ENCODE results near the gene MAP2K6.

Gene MAP2K6

DNA sequence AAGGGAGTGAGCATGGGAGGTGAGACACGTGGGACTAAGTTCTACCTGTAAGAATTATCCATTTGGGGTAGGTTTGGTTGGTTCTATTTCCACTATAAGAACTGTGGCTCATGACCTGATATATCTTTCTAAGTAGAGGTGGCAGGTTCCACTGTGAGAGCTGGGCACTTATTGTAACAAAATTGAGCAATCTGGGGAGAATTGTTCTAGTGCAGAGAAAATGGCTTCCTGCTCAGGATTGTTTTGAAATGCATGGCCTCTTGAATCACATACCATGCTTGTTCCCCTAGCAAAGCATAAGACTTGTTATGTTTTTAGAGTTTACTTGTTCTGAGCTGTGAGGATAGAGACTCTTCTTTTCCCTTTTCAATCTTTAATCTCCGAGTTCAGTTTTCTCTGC lies 125.9 kb downstream of the MAP2K6 start:
- Histone ChIP-seq H3K27me3 (replicated peaks; ENCODE audit: control insufficient read depth, insufficient read depth, low read length) (no peaks in the 10 kb centered on the region), H3K9ac (ENCODE audit: low read length) (no peak overlapping the region), H3K4me3 (ENCODE audit: low read length) (no peak overlapping the region), H3K36me3 (ENCODE audit: control insufficient read depth, insufficient read depth, low read length, severe bottlenecking) (peaks cover 7% of the 10 kb centered on the region), H3K9me3 (ENCODE audit: control insufficient read depth, low read length) (no peaks in the 10 kb centered on the region), H3K4me1 (ENCODE audit: control insufficient read depth, insufficient read depth, low read length) (no peaks in the 10 kb centered on the region)
- peak; percentile 43 for DNase-seq (ENCODE audit: low read depth)

GRCh38 chr17:69547230-69547629 lies 132.7 kb downstream of the MAP2K6 start:
- Histone ChIP-seq H3K36me3 (ENCODE audit: control insufficient read depth, insufficient read depth, low read length, severe bottlenecking) (no peaks in the 10 kb centered on the region), H3K9me3 (ENCODE audit: control insufficient read depth, low read length) (no peaks in the 10 kb centered on the region), H3K9ac (ENCODE audit: low read length) (no peak overlapping the region), H3K4me3 (ENCODE audit: low read length) (no peak overlapping the region), H3K4me1 (ENCODE audit: control insufficient read depth, insufficient read depth, low read length) (peaks cover 13% of the 10 kb centered on the region), H3K27me3 (replicated peaks; ENCODE audit: control insufficient read depth, insufficient read depth, low read length) (no peaks in the 10 kb centered on the region)
- no peak for DNase-seq (ENCODE audit: low read depth)

DNA sequence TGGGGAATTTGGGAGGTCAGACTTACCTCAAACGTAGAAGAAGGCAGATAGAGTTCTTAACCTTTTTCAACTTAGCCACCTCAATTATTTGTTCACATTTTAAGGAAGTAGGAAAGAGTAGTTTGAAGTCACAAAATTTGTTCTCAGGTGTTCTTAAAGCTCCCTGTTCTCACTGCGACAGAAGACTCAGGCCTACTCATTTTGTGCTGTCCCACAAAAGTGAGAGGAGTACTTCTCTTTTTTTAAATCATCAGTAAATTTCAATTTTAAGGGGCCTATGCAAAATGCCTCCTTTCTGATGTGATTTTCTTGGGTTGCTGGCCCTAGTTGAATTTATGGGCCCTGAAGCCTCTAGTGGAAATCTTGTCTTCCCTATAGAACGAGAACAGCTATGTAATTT lies 133.4 kb downstream of the MAP2K6 start:
- Histone ChIP-seq H3K4me1 (ENCODE audit: control insufficient read depth, insufficient read depth, low read length) (peaks cover 13% of the 10 kb centered on the region), H3K9me3 (ENCODE audit: control insufficient read depth, low read length) (no peaks in the 10 kb centered on the region), H3K9ac (ENCODE audit: low read length) (no peak overlapping the region), H3K27me3 (replicated peaks; ENCODE audit: control insufficient read depth, insufficient read depth, low read length) (no peaks in the 10 kb centered on the region), H3K4me3 (ENCODE audit: low read length) (no peak overlapping the region), H3K36me3 (ENCODE audit: control insufficient read depth, insufficient read depth, low read length, severe bottlenecking) (no peaks in the 10 kb centered on the region)
- no peak for DNase-seq (ENCODE audit: low read depth)

DNA sequence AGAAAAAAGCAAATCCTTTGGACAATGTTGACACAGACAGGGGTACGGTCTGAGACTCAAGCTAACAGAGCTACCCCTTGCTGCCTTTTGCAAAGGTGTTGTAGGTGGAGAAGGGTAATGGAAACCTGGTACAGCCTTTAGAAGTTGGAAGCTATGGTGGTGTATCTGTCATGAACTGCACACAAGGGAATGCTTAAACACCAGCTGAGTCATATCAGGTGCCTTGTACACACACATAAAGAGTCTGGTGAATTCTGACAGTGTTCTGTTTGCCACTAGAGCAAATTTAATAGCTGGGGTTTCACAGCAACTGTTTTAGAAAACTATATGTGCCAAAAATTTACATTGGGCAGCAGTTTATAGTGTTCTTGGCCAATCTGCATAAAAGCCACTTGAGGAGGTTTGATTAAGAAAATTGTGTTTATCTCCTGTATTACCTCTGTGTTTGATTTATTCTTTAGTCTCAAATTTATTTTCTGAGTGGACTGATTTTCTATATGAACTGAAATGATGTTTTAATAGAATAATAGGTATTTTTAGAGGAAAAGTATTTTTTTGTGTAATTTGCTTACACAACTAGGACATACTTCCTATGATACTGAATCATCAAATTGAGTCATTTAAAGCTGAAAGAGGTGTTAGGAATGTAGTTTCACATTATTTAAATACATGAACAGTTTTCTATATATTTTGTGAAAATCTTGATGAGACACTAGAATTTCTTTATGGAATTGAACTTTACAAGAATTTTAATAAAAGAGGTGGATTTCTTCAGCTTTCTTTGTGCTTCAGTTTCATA lies 136.9 kb downstream of the MAP2K6 start:
- Histone ChIP-seq H3K4me1 (ENCODE audit: control insufficient read depth, insufficient read depth, low read length) (peaks cover 13% of the 10 kb centered on the region), H3K4me3 (ENCODE audit: low read length) (no peak overlapping the region), H3K27me3 (replicated peaks; ENCODE audit: control insufficient read depth, insufficient read depth, low read length) (no peaks in the 10 kb centered on the region), H3K36me3 (ENCODE audit: control insufficient read depth, insufficient read depth, low read length, severe bottlenecking) (no peaks in the 10 kb centered on the region), H3K9ac (ENCODE audit: low read length) (no peak overlapping the region), H3K9me3 (ENCODE audit: control insufficient read depth, low read length) (peaks cover 6% of the 10 kb centered on the region)
- DNase-seq (ENCODE audit: low read depth): no peak

GRCh38 chr17:69552986-69553667 lies 138.6 kb downstream of the MAP2K6 start:
- Histone ChIP-seq H3K36me3 (ENCODE audit: control insufficient read depth, insufficient read depth, low read length, severe bottlenecking) (no peaks in the 10 kb centered on the region), H3K4me3 (ENCODE audit: low read length) (no peak overlapping the region), H3K9ac (ENCODE audit: low read length) (no peak overlapping the region), H3K9me3 (ENCODE audit: control insufficient read depth, low read length) (peaks cover 6% of the 10 kb centered on the region), H3K4me1 (ENCODE audit: control insufficient read depth, insufficient read depth, low read length) (peaks cover 13% of the 10 kb centered on the region), H3K27me3 (replicated peaks; ENCODE audit: control insufficient read depth, insufficient read depth, low read length) (no peaks in the 10 kb centered on the region)
- no peak for DNase-seq (ENCODE audit: low read depth)

DNA sequence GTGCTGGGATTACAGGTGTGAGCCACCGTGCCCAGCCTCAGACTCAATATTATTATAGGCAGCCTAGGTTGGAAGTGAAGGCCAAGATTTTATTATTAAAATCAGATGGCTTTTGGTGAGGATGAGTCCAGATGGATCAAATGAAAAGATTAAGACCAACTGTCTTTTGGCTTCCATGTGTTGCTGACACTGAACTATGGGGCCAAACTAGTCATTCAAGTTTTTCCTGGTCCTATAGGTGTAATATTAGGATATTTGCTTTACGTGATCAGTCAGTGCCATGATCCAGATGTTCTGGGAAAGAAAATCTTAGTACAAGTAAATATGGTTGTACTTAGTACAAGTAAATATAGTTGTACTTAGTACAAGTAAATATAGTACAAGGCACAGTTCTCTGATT lies 140.6 kb downstream of the MAP2K6 start:
- no peak for DNase-seq (ENCODE audit: low read depth)
- Histone ChIP-seq H3K9ac (ENCODE audit: low read length) (no peak overlapping the region), H3K27me3 (replicated peaks; ENCODE audit: control insufficient read depth, insufficient read depth, low read length) (no peaks in the 10 kb centered on the region)

GRCh38 chr17:69557339-69557738 lies 142.8 kb downstream of the MAP2K6 start:
- Histone ChIP-seq H3K27me3 (replicated peaks; ENCODE audit: control insufficient read depth, insufficient read depth, low read length) (no peaks in the 10 kb centered on the region), H3K9ac (ENCODE audit: low read length) (no peak overlapping the region), H3K4me3 (ENCODE audit: low read length) (no peak overlapping the region), H3K36me3 (ENCODE audit: control insufficient read depth, insufficient read depth, low read length, severe bottlenecking) (no peaks in the 10 kb centered on the region), H3K9me3 (ENCODE audit: control insufficient read depth, low read length) (peaks cover 6% of the 10 kb centered on the region), H3K4me1 (ENCODE audit: control insufficient read depth, insufficient read depth, low read length) (peaks cover 15% of the 10 kb centered on the region)
- DNase-seq (ENCODE audit: low read depth): no peak

More for the DNA sequence above, 140.6 kb downstream of the MAP2K6 start:
- no peaks in the 10 kb centered on the region for H3K36me3 ChIP-seq (ENCODE audit: control insufficient read depth, insufficient read depth, low read length, severe bottlenecking)
- peaks cover 13% of the 10 kb centered on the region for H3K4me1 ChIP-seq (ENCODE audit: control insufficient read depth, insufficient read depth, low read length)
- peaks cover 6% of the 10 kb centered on the region for H3K9me3 ChIP-seq (ENCODE audit: control insufficient read depth, low read length)
- H3K4me3 ChIP-seq (ENCODE audit: low read length): no peak overlapping the region

DNA sequence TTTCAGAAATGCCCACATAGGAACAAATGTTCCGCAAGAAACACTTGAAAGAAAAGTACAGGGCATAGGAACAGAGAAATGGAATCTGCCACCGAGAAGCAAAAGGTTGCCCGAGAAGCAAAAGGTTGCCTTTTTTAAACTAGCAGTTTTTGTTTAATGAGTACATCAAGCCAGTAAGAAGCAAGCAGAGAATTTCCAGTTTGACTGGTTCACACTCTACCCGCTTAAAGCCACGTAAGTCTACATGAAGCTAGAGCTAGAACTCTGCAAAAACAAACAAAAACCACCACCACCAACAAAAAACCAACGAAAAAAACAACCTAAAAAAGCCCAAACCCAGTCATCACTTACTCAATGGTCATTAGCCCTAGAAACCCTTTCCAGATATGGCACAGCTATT lies 144.3 kb downstream of the MAP2K6 start:
- no peak overlapping the region for H3K9ac ChIP-seq (ENCODE audit: low read length)
- no peak for DNase-seq (ENCODE audit: low read depth)
- H3K9me3 ChIP-seq (ENCODE audit: control insufficient read depth, low read length): no peaks in the 10 kb centered on the region
- H3K36me3 ChIP-seq (ENCODE audit: control insufficient read depth, insufficient read depth, low read length, severe bottlenecking): no peaks in the 10 kb centered on the region
- H3K4me1 ChIP-seq (ENCODE audit: control insufficient read depth, insufficient read depth, low read length): peaks cover 15% of the 10 kb centered on the region
- no peak overlapping the region for H3K4me3 ChIP-seq (ENCODE audit: low read length)
- H3K27me3 ChIP-seq (replicated peaks; ENCODE audit: control insufficient read depth, insufficient read depth, low read length): no peaks in the 10 kb centered on the region

DNA sequence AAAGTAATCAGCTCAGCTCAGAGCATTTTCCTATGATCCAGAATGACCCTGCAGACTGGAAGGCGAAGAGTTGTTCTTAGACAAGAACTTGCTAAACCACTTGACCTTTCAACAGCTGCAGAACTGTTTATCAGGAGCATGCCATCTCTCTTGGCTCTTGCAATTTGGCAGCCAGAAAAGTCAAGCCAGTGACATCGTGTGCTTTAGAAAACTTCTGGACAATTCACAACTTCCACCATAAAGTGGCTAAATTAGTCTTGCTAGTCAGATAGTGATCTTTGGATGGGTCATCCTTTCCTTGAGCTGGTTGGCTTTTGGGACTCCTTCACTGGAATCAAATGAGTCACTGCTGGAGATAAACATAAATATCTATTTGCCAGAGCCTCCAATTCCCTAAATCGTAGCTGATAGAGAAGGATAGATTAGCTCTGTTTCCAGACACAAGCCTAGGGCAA lies 146.5 kb downstream of the MAP2K6 start:
- DNase-seq (ENCODE audit: low read depth): peak; percentile 9
- H3K4me3 ChIP-seq (ENCODE audit: low read length): peak overlapping the region; percentile 10
- H3K36me3 ChIP-seq (ENCODE audit: control insufficient read depth, insufficient read depth, low read length, severe bottlenecking): no peaks in the 10 kb centered on the region
- H3K9me3 ChIP-seq (ENCODE audit: control insufficient read depth, low read length): no peaks in the 10 kb centered on the region
- H3K9ac ChIP-seq (ENCODE audit: low read length): no peak overlapping the region
- H3K4me1 ChIP-seq (ENCODE audit: control insufficient read depth, insufficient read depth, low read length): peaks cover 15% of the 10 kb centered on the region
- no peaks in the 10 kb centered on the region for H3K27me3 ChIP-seq (replicated peaks; ENCODE audit: control insufficient read depth, insufficient read depth, low read length)

- H3K36me3 ChIP-seq (ENCODE audit: control insufficient read depth, insufficient read depth, low read length, severe bottlenecking): no peaks in the 10 kb centered on the region
- peak overlapping the region; percentile 10 for H3K4me3 ChIP-seq (ENCODE audit: low read length)
- H3K9me3 ChIP-seq (ENCODE audit: control insufficient read depth, low read length): no peaks in the 10 kb centered on the region
Observed at GRCh38 chr17:69561462-69561861, 147.0 kb downstream of the MAP2K6 start.

GRCh38 chr17:69565447-69565846 lies 150.9 kb downstream of the MAP2K6 start:
- no peaks in the 10 kb centered on the region for H3K27me3 ChIP-seq (replicated peaks; ENCODE audit: control insufficient read depth, insufficient read depth, low read length)
- H3K36me3 ChIP-seq (ENCODE audit: control insufficient read depth, insufficient read depth, low read length, severe bottlenecking): no peaks in the 10 kb centered on the region
- H3K4me3 ChIP-seq (ENCODE audit: low read length): no peak overlapping the region
- no peak for DNase-seq (ENCODE audit: low read depth)
- H3K4me1 ChIP-seq (ENCODE audit: control insufficient read depth, insufficient read depth, low read length): peaks cover 13% of the 10 kb centered on the region
- no peaks in the 10 kb centered on the region for H3K9me3 ChIP-seq (ENCODE audit: control insufficient read depth, low read length)
- H3K9ac ChIP-seq (ENCODE audit: low read length): no peak overlapping the region

More at GRCh38 chr17:69561462-69561861, 147.0 kb downstream of the MAP2K6 start:
- no peaks in the 10 kb centered on the region for H3K27me3 ChIP-seq (replicated peaks; ENCODE audit: control insufficient read depth, insufficient read depth, low read length)
- H3K4me1 ChIP-seq (ENCODE audit: control insufficient read depth, insufficient read depth, low read length): peaks cover 15% of the 10 kb centered on the region
- no peak overlapping the region for H3K9ac ChIP-seq (ENCODE audit: low read length)
- no peak for DNase-seq (ENCODE audit: low read depth)
